Omental fat pad (tissue), 4 donors: ENCODE measurements around the gene PON3. TPM values are rescaled to one million over a fixed set of nuclear protein-coding genes. Genes with fewer than 3 reads are reported as not detected.
A peak's percentile ranks its signal among the peaks of the same experiment; 100 is the strongest.

Experiments
- ATAC-seq: fragments of 150-250 bp; one replicate; pipeline ENCODE4 v1.9.1; 2016; ENCODE audit warnings: mild to moderate bottlenecking, moderate library complexity; ENCODE audit not compliant: low FRiP score
- DNase-seq: peaks from one replicate; pipeline ENCODE4 v3.0.0-alpha.2; 2019; ENCODE audit warnings: low spot score
- CTCF ChIP-seq, 3 donors: fragments of 450-650 bp; IDR thresholded peaks; one replicate each; pipeline ENCODE4 v1.5.1; 2016 to 2017; ENCODE audit warnings: antibody characterized with exemption in 3 of 3, mild to moderate bottlenecking in 3 of 3, moderate library complexity in 2 of 3
- total RNA-seq, 4 donors: library from RNA; depleted of rRNA; stranded (reverse); fragments of >200 nt; gene quantifications; one replicate each; pipeline ENCODE4 v1.1.0, GENCODE V29; 2016

PON3 gene
- total RNA-seq, result 1 to 10 TPM; 1.3 to 4.3 (median 3.1) TPM

GRCh38 chr7:95396136-95397032, at the start of gene PON3:
PON3 (minus strand) TSS chr7:95396375; CDS start chr7:95396350, 25 bp downstream.
- peak; percentile 62 for ATAC-seq
- no peak for TF ChIP-seq CTCF (IDR thresholded peaks at IDR 0.05)
- DNase-seq, result no peak

GRCh38 chr7:95444796-95445195, 48.6 kb upstream of the PON3 start:
- DNase-seq (no peak), ATAC-seq (no peak)
- TF ChIP-seq CTCF (IDR thresholded peaks at IDR 0.05), result no peak

- ATAC-seq (no peak), DNase-seq (no peak)
- no peak for TF ChIP-seq CTCF (IDR thresholded peaks at IDR 0.05)
Measured at GRCh38 chr7:95441042-95441823, 45.1 kb upstream of the PON3 start.

- no peak for ATAC-seq
- no peak for TF ChIP-seq CTCF (IDR thresholded peaks at IDR 0.05)
Measured at GRCh38 chr7:95440394-95441038, 44.3 kb upstream of the PON3 start.

GRCh38 chr7:95436407-95436806, 40.2 kb upstream of the PON3 start:
- no peak for ATAC-seq
- no peak for TF ChIP-seq CTCF (IDR thresholded peaks at IDR 0.05)
- DNase-seq, result no peak

More at GRCh38 chr7:95440394-95441038, 44.3 kb upstream of the PON3 start:
- DNase-seq, result no peak

- ATAC-seq (no peak), DNase-seq (no peak)
- TF ChIP-seq CTCF (IDR thresholded peaks at IDR 0.05), result no peak
Measured at GRCh38 chr7:95435422-95435780, 39.2 kb upstream of the PON3 start.
